HG02970 (cell line): Measurements from ENCODE around the gene COL11A1.
"Not testable (repeated sequence)": the region's sequence is repeated elsewhere in the genome, so short reads cannot be mapped to it uniquely, and the experiment has no call there.

Experiments used
- ATAC-seq: cut with Tn5 transposase; IDR thresholded peaks from one replicate; pipeline ENCODE4 v1.9.1; 2021; ENCODE audit warnings: mild to moderate bottlenecking, moderate library complexity, moderate number of reproducible peaks; ENCODE audit not compliant: unreplicated experiment, low FRiP score

Gene COL11A1

GRCh38 chr1:102842606-102843005 lies 265.7 kb downstream of the COL11A1 start:
- ATAC-seq = no peak

GRCh38 chr1:102840741-102841140 lies 267.6 kb downstream of the COL11A1 start:
- no peak for ATAC-seq

- no peak for ATAC-seq
Measured at GRCh38 chr1:102838016-102838415, 270.3 kb downstream of the COL11A1 start.

- ATAC-seq = no peak
Measured at GRCh38 chr1:102837551-102837950, 270.8 kb downstream of the COL11A1 start.

- no peak for ATAC-seq
Measured at GRCh38 chr1:102836991-102837390, 271.3 kb downstream of the COL11A1 start.

- ATAC-seq = no peak
Measured at GRCh38 chr1:102834688-102835320, 273.5 kb downstream of the COL11A1 start.

- no peak for ATAC-seq
Measured at GRCh38 chr1:102833151-102833550, 275.2 kb downstream of the COL11A1 start.

GRCh38 chr1:102826706-102827105 lies 281.6 kb downstream of the COL11A1 start:
- not testable (repeated sequence) for ATAC-seq
